ENCODE data around the gene KRT85. TPM values are rescaled to one million over a fixed set of nuclear protein-coding genes. Genes with fewer than 3 reads are reported as not detected.

KRT85 gene
- total and polyA plus RNA-seq, 2 experiments from 2014 or later = not detected

DNA sequence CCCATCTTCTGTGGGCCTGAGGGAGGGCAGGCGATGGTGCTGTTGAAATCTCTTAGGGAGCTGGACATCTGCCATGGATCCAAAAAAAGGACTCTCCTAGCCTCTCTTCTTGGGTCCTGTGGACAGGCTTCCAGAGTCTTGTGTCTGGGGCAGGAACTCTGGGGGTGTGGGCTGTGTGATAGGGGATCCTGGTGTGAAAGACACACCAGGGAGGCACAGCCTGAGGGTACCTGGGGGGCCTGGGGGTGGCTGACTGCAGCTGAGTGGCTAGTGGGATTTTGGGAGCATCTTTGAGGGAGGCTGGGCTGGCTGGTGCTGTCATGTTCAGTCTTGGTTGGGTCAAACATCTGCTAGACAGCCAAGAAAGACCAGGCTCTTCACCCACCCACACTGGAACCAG lies 44.3 kb downstream of the KRT85 start:
- Histone ChIP-seq H3K4me3 (no peak overlapping the region), H3K4me2 (ENCODE audit: unreplicated experiment) (no peak overlapping the region), H3K27me3 (replicated peaks; ENCODE audit: insufficient read depth) (peaks cover 30% of the 10 kb centered on the region), H3K9me3 (ENCODE audit: low read depth) (no peaks in the 10 kb centered on the region), H3F3A (ENCODE audit: insufficient read depth) (no peaks in the 10 kb centered on the region), H3K36me3 (ENCODE audit: low read depth) (no peaks in the 10 kb centered on the region), H3K9ac (no peak overlapping the region), H2AFZ (no peak overlapping the region), H3K27ac (no peak overlapping the region), H4K20me1 (ENCODE audit: insufficient read depth) (no peaks in the 10 kb centered on the region), H3K4me1 (ENCODE audit: insufficient read depth) (no peaks in the 10 kb centered on the region), H3K79me2 (ENCODE audit: insufficient read depth) (no peaks in the 10 kb centered on the region), H3K9me2 (ENCODE audit: insufficient read depth) (no peaks in the 10 kb centered on the region)
- in situ Hi-C loops (cut with MboI) = no loop called here
- no peak for DNase-seq
- WGBS, 2 experiments (ENCODE audit: low coverage in 1 of 2, low lambda C conversion rate in 2 of 2, missing lambda C conversion rate in 2 of 2) = 28% methylated on average over 1 of the region's 1 CpG
- no peak for TF ChIP-seq EZH2 (IDR thresholded peaks at IDR 0.05; ENCODE audit: insufficient read depth, poor library complexity, severe bottlenecking)
- no peak for TF ChIP-seq EZH2phosphoT487 (IDR thresholded peaks at IDR 0.05; ENCODE audit: insufficient read depth, low read depth)

DNA sequence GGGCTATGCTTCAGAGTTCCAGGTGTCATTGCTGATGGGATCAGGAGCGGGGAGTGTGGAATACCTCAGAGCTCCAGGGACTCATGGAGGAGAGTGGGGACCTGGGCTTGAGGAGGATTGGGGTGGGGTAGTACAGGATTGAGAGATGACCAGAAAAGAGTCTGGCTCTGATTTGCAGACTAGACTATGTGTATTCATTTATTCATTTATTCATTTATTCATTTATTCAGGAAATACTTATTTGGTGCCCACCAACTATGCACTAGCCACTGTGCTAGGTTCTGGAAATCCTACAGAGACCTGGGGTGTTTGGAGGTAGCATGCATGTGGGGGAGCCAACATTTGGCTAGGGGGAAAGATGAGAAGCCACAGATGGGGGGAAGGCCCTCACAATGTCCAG lies 45.2 kb downstream of the KRT85 start:
- 87 to 91% methylated on average over 1 of the region's 1 CpG for WGBS, 2 experiments (ENCODE audit: low coverage in 1 of 2, low lambda C conversion rate in 2 of 2, missing lambda C conversion rate in 2 of 2)
- in situ Hi-C loops (cut with MboI) = no loop called here
- Histone ChIP-seq H2AFZ (no peak overlapping the region), H3K27ac (no peak overlapping the region), H3F3A (ENCODE audit: insufficient read depth) (no peaks in the 10 kb centered on the region), H3K4me1 (ENCODE audit: insufficient read depth) (no peaks in the 10 kb centered on the region), H3K4me2 (ENCODE audit: unreplicated experiment) (no peak overlapping the region), H3K9me2 (ENCODE audit: insufficient read depth) (no peaks in the 10 kb centered on the region), H3K9me3 (ENCODE audit: low read depth) (no peaks in the 10 kb centered on the region), H4K20me1 (ENCODE audit: insufficient read depth) (no peaks in the 10 kb centered on the region), H3K27me3 (replicated peaks; ENCODE audit: insufficient read depth) (peaks cover 30% of the 10 kb centered on the region), H3K4me3 (no peak overlapping the region), H3K79me2 (ENCODE audit: insufficient read depth) (no peaks in the 10 kb centered on the region), H3K9ac (no peak overlapping the region), H3K36me3 (ENCODE audit: low read depth) (no peaks in the 10 kb centered on the region)
- TF ChIP-seq EZH2phosphoT487 (IDR thresholded peaks at IDR 0.05; ENCODE audit: insufficient read depth, low read depth) (no peak), EZH2 (IDR thresholded peaks at IDR 0.05; ENCODE audit: insufficient read depth, poor library complexity, severe bottlenecking) (no peak)
- no peak for DNase-seq

- no peaks in the 10 kb centered on the region for H3K9me3 ChIP-seq (ENCODE audit: low read depth)
- no peaks in the 10 kb centered on the region for H3K79me2 ChIP-seq (ENCODE audit: insufficient read depth)
- H3K36me3 ChIP-seq (ENCODE audit: low read depth) = no peaks in the 10 kb centered on the region
- no peak overlapping the region for H3K9ac ChIP-seq
- H3K27ac ChIP-seq = no peak overlapping the region
- H3K4me2 ChIP-seq (ENCODE audit: unreplicated experiment) = no peak overlapping the region
- no peaks in the 10 kb centered on the region for H4K20me1 ChIP-seq (ENCODE audit: insufficient read depth)
- peaks cover 30% of the 10 kb centered on the region for H3K27me3 ChIP-seq (replicated peaks; ENCODE audit: insufficient read depth)
- H3K9me2 ChIP-seq (ENCODE audit: insufficient read depth) = no peaks in the 10 kb centered on the region
- in situ Hi-C loops (cut with MboI) = no loop called here
- H3F3A ChIP-seq (ENCODE audit: insufficient read depth) = no peaks in the 10 kb centered on the region
- H3K4me3 ChIP-seq = no peak overlapping the region
- no peak for DNase-seq
- H2AFZ ChIP-seq = no peak overlapping the region
- 58 to 62% methylated on average over 4 of the region's 4 CpGs for WGBS, 2 experiments (ENCODE audit: low coverage in 1 of 2, low lambda C conversion rate in 2 of 2, missing lambda C conversion rate in 2 of 2)
- no peak for TF ChIP-seq EZH2phosphoT487 (IDR thresholded peaks at IDR 0.05; ENCODE audit: insufficient read depth, low read depth)
- H3K4me1 ChIP-seq (ENCODE audit: insufficient read depth) = no peaks in the 10 kb centered on the region
These were observed 45.9 kb downstream of the KRT85 start for GRCh38 chr12:52321418-52321817.

- Histone ChIP-seq H3K9me2 (ENCODE audit: insufficient read depth) (no peaks in the 10 kb centered on the region), H3K9ac (no peak within 1 kb of the TSS), H3K4me1 (ENCODE audit: insufficient read depth) (no peaks in the 10 kb centered on the region), H3K79me2 (ENCODE audit: insufficient read depth) (no peaks in the 10 kb centered on the region), H3K9me3 (ENCODE audit: low read depth) (no peaks in the 10 kb centered on the region), H3K36me3 (ENCODE audit: low read depth) (no peaks in the 10 kb centered on the region), H3K4me2 (ENCODE audit: unreplicated experiment) (no peak within 1 kb of the TSS), H2AFZ (no peak within 1 kb of the TSS), H3K27ac (no peak within 1 kb of the TSS), H4K20me1 (ENCODE audit: insufficient read depth) (no peaks in the 10 kb centered on the region), H3F3A (ENCODE audit: insufficient read depth) (no peaks in the 10 kb centered on the region), H3K27me3 (replicated peaks; ENCODE audit: insufficient read depth) (peaks cover 30% of the 10 kb centered on the region), H3K4me3 (no peak within 1 kb of the TSS)
- no peak for DNase-seq
- TF ChIP-seq EZH2 (IDR thresholded peaks at IDR 0.05; ENCODE audit: insufficient read depth, poor library complexity, severe bottlenecking) = no peak
- no peak for TF ChIP-seq EZH2phosphoT487 (IDR thresholded peaks at IDR 0.05; ENCODE audit: insufficient read depth, low read depth)
- in situ Hi-C loops (cut with MboI) = no loop called here
- WGBS, 2 experiments (ENCODE audit: low coverage in 1 of 2, low lambda C conversion rate in 2 of 2, missing lambda C conversion rate in 2 of 2) = 72 to 76% methylated on average over 35 of the region's 35 CpGs
These were observed 46.4 kb downstream of the KRT85 start, which contains the start of gene KRT83 for GRCh38 chr12:52320784-52321400. KRT83 (minus strand) TSS chr12:52321398; CDS start chr12:52321335, 63 bp downstream.

DNA sequence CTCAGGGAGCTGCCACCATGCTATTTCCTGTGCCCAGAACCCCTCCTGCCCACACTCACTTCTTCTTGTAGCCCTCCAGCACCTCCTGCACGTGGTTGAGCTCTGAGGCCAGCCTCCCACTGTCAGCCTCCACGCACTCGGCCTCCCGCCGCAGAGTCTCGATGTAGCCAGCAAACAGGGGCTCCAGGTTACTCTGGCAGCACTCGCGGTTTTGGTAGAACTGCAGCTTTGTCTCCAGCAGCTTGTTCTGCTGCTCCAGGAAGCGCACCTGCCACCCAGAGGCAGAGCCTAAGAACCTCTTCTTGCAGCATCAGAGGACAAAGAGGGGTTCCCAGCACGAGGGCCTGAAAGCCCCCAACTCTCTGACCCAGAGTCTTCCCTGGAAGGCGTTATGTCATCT lies 48.2 kb downstream of the KRT85 start:
- no peak overlapping the region for H3K9ac ChIP-seq
- H2AFZ ChIP-seq = no peak overlapping the region
- no peaks in the 10 kb centered on the region for H3K36me3 ChIP-seq (ENCODE audit: low read depth)
- no peak for TF ChIP-seq EZH2 (IDR thresholded peaks at IDR 0.05; ENCODE audit: insufficient read depth, poor library complexity, severe bottlenecking)
- no peak for TF ChIP-seq EZH2phosphoT487 (IDR thresholded peaks at IDR 0.05; ENCODE audit: insufficient read depth, low read depth)
- no peak overlapping the region for H3K4me2 ChIP-seq (ENCODE audit: unreplicated experiment)
- no peaks in the 10 kb centered on the region for H3F3A ChIP-seq (ENCODE audit: insufficient read depth)
- no peaks in the 10 kb centered on the region for H4K20me1 ChIP-seq (ENCODE audit: insufficient read depth)
- no peak overlapping the region for H3K4me3 ChIP-seq
- in situ Hi-C loops (cut with MboI) = no loop called here
- peaks cover 30% of the 10 kb centered on the region for H3K27me3 ChIP-seq (replicated peaks; ENCODE audit: insufficient read depth)
- no peaks in the 10 kb centered on the region for H3K9me3 ChIP-seq (ENCODE audit: low read depth)
- 56 to 64% methylated on average over 11 of the region's 11 CpGs for WGBS, 2 experiments (ENCODE audit: low coverage in 1 of 2, low lambda C conversion rate in 2 of 2, missing lambda C conversion rate in 2 of 2)
- no peaks in the 10 kb centered on the region for H3K4me1 ChIP-seq (ENCODE audit: insufficient read depth)
- H3K79me2 ChIP-seq (ENCODE audit: insufficient read depth) = no peaks in the 10 kb centered on the region
- H3K27ac ChIP-seq = no peak overlapping the region
- no peaks in the 10 kb centered on the region for H3K9me2 ChIP-seq (ENCODE audit: insufficient read depth)
- no peak for DNase-seq
